Lower leg skin (tissue), 4 donors: Measurements from ENCODE around the gene DCST1. TPM values are rescaled to one million over a fixed set of nuclear protein-coding genes. Genes with fewer than 3 reads are reported as not detected.

Source experiments
- DNase-seq, 2 donors: peaks; one replicate each; pipeline ENCODE4 v3.0.0-alpha.2; 2019; ENCODE audit warnings: low spot score in 2 of 2
- H3K4me3 ChIP-seq: fragments of 200-600 bp; sonication (generic); 2 replicates; pipeline ENCODE4 v1.5.1; 2017; ENCODE audit warnings: mild to moderate bottlenecking, low read depth; ENCODE audit not compliant: poor library complexity, severe bottlenecking
- CTCF ChIP-seq, 3 donors: fragments of 450-650 bp; IDR thresholded peaks; one replicate each; pipeline ENCODE4 v1.5.1; 2016; ENCODE audit warnings: antibody characterized with exemption in 3 of 3, mild to moderate bottlenecking in 3 of 3, moderate library complexity in 2 of 3
- POLR2A ChIP-seq, 2 donors: fragments of 450-650 bp; IDR thresholded peaks; one replicate each; pipeline ENCODE4 v1.6.1; 2016 to 2017; ENCODE audit warnings: antibody characterized with exemption in 2 of 2, mild to moderate bottlenecking in 1 of 2, moderate library complexity in 1 of 2
- WGBS, 2 donors: methylation state at CpG; one replicate each; pipeline ENCODE4 v1.1.5; 2018; 5-methylcytosine and 5-hydroxymethylcytosine counted together
- intact Hi-C: fragments of 100-400 bp; cut with DNase I; formaldehyde crosslinking; loops from one replicate; pipeline ENCODE4 v1.15.0; 2023; ENCODE audit warnings: low total_unique reads
- total RNA-seq, 4 donors: library from RNA; depleted of rRNA; stranded (reverse); fragments of >200 nt; gene quantifications; one replicate each; pipeline ENCODE4 v1.1.0, GENCODE V29; 2016

DCST1 gene
- total RNA-seq, 4 donors from 2014 or later, result 0.38 to 3.6 (median 0.87) TPM

GRCh38 chr1:155003766-155004351 is 29.8 kb upstream of the DCST1 start:
- intact Hi-C loops, result no loop called here
- no peak for TF ChIP-seq POLR2A (IDR thresholded peaks at IDR 0.05)
- TF ChIP-seq CTCF (IDR thresholded peaks at IDR 0.05), result no peak
- peak overlapping the region; percentile 66 for H3K4me3 ChIP-seq
- DNase-seq, result peak in 1 of 2 donors; percentile 95
- 1% methylated on average over 15 of the region's 34 CpGs for WGBS, 2 donors

GRCh38 chr1:155004352-155005075 is 29.1 kb upstream of the DCST1 start:
- 16 to 19% methylated on average over 5 of the region's 5 CpGs for WGBS, 2 donors
- peak overlapping the region; percentile 66 for H3K4me3 ChIP-seq
- DNase-seq, result peak in 1 of 2 donors; percentile 86
- no peak for TF ChIP-seq CTCF (IDR thresholded peaks at IDR 0.05)
- no peak for TF ChIP-seq POLR2A (IDR thresholded peaks at IDR 0.05)
- intact Hi-C loops, result no loop called here

- 15 to 19% methylated on average over 15 to 17 of the region's 17 CpGs for WGBS, 2 donors
- DNase-seq, result peak; percentile 73 to 94
- intact Hi-C loops, result no loop called here
- H3K4me3 ChIP-seq, result no peak overlapping the region
- no peak for TF ChIP-seq CTCF (IDR thresholded peaks at IDR 0.05)
- no peak for TF ChIP-seq POLR2A (IDR thresholded peaks at IDR 0.05)
Measured at GRCh38 chr1:155005076-155006011, 28.3 kb upstream of the DCST1 start.

GRCh38 chr1:155006601-155007101 is 27.0 kb upstream of the DCST1 start:
- peak in 1 of 2 donors; percentile 85 for DNase-seq
- intact Hi-C loops, result no loop called here
- H3K4me3 ChIP-seq, result no peak overlapping the region
- WGBS, 2 donors, result 35 to 38% methylated on average over 2 of the region's 2 CpGs
- no peak for TF ChIP-seq POLR2A (IDR thresholded peaks at IDR 0.05)
- TF ChIP-seq CTCF (IDR thresholded peaks at IDR 0.05), result no peak

GRCh38 chr1:155007251-155007828 is 26.3 kb upstream of the DCST1 start:
- WGBS, 2 donors, result 29 to 50% methylated on average over 6 of the region's 6 CpGs
- intact Hi-C loops, result no loop called here
- no peak overlapping the region for H3K4me3 ChIP-seq
- no peak for TF ChIP-seq CTCF (IDR thresholded peaks at IDR 0.05)
- no peak for TF ChIP-seq POLR2A (IDR thresholded peaks at IDR 0.05)
- peak in 1 of 2 donors; percentile 89 for DNase-seq
